ENCODE results near the gene AKT3.

AKT3 gene

GRCh38 chr1:243731301-243731891 is 118.6 kb downstream of the AKT3 start:
- no peak for DNase-seq (ENCODE audit: low spot score)

- DNase-seq (ENCODE audit: low spot score): no peak
These were observed 119.4 kb downstream of the AKT3 start for GRCh38 chr1:243730487-243731150.

GRCh38 chr1:243729956-243730355 is 120.1 kb downstream of the AKT3 start:
- no peak for DNase-seq (ENCODE audit: low spot score)

- DNase-seq (ENCODE audit: low spot score): no peak
These were observed 122.4 kb downstream of the AKT3 start for GRCh38 chr1:243727503-243728203.

GRCh38 chr1:243726806-243727502 is 123.1 kb downstream of the AKT3 start:
- DNase-seq (ENCODE audit: low spot score): no peak

- no peak for DNase-seq (ENCODE audit: low spot score)
These were observed 124.2 kb downstream of the AKT3 start for GRCh38 chr1:243725846-243726245.

GRCh38 chr1:243725075-243725474 is 125.0 kb downstream of the AKT3 start:
- no peak for DNase-seq (ENCODE audit: low spot score)

GRCh38 chr1:243723458-243724043 is 126.5 kb downstream of the AKT3 start:
- no peak for DNase-seq (ENCODE audit: low spot score)

GRCh38 chr1:243723050-243723449 is 127.0 kb downstream of the AKT3 start:
- no peak for DNase-seq (ENCODE audit: low spot score)

- DNase-seq (ENCODE audit: low spot score): no peak
These were observed 130.6 kb downstream of the AKT3 start for GRCh38 chr1:243719476-243719875.

- DNase-seq (ENCODE audit: low spot score): no peak
These were observed 131.2 kb downstream of the AKT3 start for GRCh38 chr1:243718893-243719292.

GRCh38 chr1:243718022-243718421 is 132.0 kb downstream of the AKT3 start:
- no peak for DNase-seq (ENCODE audit: low spot score)

GRCh38 chr1:243716906-243717305 is 133.1 kb downstream of the AKT3 start:
- DNase-seq (ENCODE audit: low spot score): no peak

- no peak for DNase-seq (ENCODE audit: low spot score)
These were observed 134.8 kb downstream of the AKT3 start for GRCh38 chr1:243715285-243715684.

- DNase-seq (ENCODE audit: low spot score): no peak
These were observed 136.4 kb downstream of the AKT3 start for GRCh38 chr1:243713470-243714186.

- DNase-seq (ENCODE audit: low spot score): no peak
These were observed 137.1 kb downstream of the AKT3 start for GRCh38 chr1:243712941-243713340.

GRCh38 chr1:243712242-243712641 is 137.8 kb downstream of the AKT3 start:
- DNase-seq (ENCODE audit: low spot score): no peak

GRCh38 chr1:243710467-243710866 is 139.6 kb downstream of the AKT3 start:
- no peak for DNase-seq (ENCODE audit: low spot score)

GRCh38 chr1:243708210-243708609 is 141.8 kb downstream of the AKT3 start:
- DNase-seq (ENCODE audit: low spot score): no peak

GRCh38 chr1:243706563-243706962 is 143.5 kb downstream of the AKT3 start:
- no peak for DNase-seq (ENCODE audit: low spot score)

- no peak for DNase-seq (ENCODE audit: low spot score)
These were observed 144.5 kb downstream of the AKT3 start for GRCh38 chr1:243705585-243705984.

- no peak for DNase-seq (ENCODE audit: low spot score)
These were observed 148.2 kb downstream of the AKT3 start for GRCh38 chr1:243701872-243702271.
